ENCODE results near the gene ABLIM3.
"Not testable (repeated sequence)": the region's sequence is repeated elsewhere in the genome, so short reads cannot be mapped to it uniquely, and the experiment has no call there.

ABLIM3 gene

GRCh38 chr5:149257131-149257530 is 115.8 kb downstream of the ABLIM3 start:
- no peak for DNase-seq (ENCODE audit: low read depth in 2 of 2)

DNA sequence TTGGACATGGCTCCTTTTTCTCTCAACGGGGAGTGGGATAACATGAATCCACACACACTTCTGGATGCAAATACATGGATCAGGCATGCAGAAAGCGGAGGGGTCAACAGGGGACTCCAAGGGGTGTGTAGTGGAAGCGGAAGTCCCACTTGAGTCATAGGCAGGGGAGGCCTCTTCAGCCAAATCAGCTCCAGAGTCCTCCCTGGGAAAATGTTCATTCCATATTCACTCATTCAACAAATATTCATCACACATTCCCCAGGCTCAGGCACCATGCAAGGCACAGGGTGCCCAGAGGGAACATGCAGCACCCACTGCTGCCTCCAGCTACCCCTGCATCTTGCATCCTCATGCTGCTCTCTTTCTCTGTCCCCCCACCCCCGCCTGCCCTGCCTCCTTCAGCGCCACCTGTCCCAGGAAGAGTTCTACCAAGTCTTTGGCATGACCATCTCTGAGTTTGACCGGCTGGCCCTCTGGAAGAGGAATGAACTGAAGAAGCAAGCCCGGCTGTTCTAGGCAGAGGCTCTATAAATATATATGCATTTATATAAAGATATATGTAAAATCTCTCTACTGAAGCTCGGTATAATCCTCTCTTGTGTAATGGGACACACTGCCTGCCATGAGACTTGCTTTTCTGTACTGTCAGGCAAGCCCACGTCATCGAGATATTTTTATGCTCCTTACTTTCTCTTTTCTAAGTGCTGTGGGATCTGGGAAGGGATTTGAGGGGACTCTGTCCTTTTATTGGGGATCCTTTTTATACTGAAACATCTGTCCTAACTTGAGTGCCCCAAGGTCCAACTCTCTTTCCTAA is 116.8 kb downstream of the ABLIM3 start:
- no peak for DNase-seq (ENCODE audit: low read depth in 2 of 2)

DNA sequence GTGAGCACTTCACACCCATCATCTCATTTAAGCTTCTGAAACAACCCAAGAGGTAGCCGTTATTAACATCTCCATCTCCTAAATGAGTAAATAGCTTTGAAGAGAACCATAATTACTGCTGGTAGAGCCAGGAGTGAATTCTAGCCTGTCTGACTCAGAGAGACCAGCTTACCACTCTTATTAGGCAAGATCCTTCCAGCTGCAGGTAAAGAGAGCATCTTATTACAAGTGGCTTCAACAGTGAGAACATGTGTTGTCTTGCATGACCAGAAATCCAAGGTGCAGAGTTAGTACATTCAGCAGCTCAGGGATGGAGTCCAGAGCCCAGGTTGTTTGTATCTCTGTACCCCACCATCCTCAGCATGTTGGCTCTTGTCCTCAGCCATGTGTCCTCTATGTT is 119.5 kb downstream of the ABLIM3 start:
- DNase-seq (ENCODE audit: low read depth in 2 of 2) = no peak

- no peak for DNase-seq (ENCODE audit: low read depth in 2 of 2)
Observed at GRCh38 chr5:149261246-149261645, 120.0 kb downstream of the ABLIM3 start.

- no peak for DNase-seq (ENCODE audit: low read depth in 2 of 2)
Observed at GRCh38 chr5:149262315-149262714, 121.0 kb downstream of the ABLIM3 start.

- DNase-seq (ENCODE audit: low read depth in 2 of 2) = peak in 1 of 2 donors; percentile 19
Observed at GRCh38 chr5:149264439-149265067, 123.3 kb downstream of the ABLIM3 start.

GRCh38 chr5:149265068-149265465 is 123.8 kb downstream of the ABLIM3 start:
- no peak for DNase-seq (ENCODE audit: low read depth in 2 of 2)

GRCh38 chr5:149265597-149265996 is 124.3 kb downstream of the ABLIM3 start:
- no peak for DNase-seq (ENCODE audit: low read depth in 2 of 2)

- DNase-seq (ENCODE audit: low read depth in 2 of 2) = no peak
Observed at GRCh38 chr5:149267241-149267973, 126.1 kb downstream of the ABLIM3 start.

DNA sequence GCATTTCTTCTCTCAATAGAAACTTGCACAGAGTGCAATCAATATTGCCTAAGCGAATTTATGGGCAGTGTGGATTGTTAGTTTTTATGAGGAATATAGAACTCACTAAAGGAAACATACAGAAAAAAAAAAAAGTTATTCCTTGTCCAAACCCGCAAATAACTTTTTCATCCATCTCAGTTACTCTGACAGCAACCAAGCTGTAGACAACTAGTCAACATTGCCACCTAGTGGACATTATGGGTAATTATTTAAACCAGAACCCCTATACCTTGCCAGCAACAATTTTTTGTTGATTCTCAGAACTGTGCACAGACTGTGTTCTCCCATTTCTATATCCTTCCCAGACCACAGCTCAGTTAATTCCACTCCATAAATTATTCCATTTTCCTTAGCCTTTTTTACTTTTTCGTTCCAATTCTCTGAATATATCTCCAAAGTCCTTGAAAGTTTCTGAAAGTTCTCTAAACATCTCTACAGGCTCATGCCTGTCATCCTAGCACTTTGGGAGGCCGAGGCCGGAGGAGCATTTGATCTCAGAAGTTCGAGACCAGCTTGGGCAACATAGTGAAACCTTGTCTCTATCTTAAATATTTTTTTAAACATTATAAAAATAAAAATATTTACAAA is 127.8 kb downstream of the ABLIM3 start:
- no peak for DNase-seq (ENCODE audit: low read depth in 2 of 2)

- no peak for DNase-seq (ENCODE audit: low read depth in 2 of 2)
Observed at GRCh38 chr5:149271195-149271715, 130.0 kb downstream of the ABLIM3 start.

- no peak for DNase-seq (ENCODE audit: low read depth in 2 of 2)
Observed at GRCh38 chr5:149271716-149272563, 130.6 kb downstream of the ABLIM3 start, which contains the start of gene AFAP1L1. AFAP1L1 (plus strand) TSS chr5:149271859; CDS start chr5:149271969, 110 bp downstream.

DNA sequence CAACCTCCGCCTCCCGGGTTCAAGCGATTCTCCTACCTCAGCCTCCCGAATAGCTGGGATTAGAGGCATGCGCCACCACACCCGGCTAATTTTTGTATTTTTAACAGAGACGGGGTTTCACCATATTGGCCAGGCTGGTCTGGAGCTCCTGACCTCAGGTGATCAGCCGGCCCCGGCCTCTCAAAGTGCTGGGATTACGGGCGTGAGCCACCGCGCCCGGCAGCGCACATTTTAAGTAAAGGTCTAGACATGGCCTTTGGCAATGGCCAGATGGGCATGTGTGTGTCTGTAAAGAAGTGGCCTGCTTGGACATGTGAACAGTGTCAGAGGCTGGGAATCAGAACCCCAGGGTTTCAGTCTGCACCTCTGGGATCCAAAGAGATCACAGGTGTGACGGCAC is 131.5 kb downstream of the ABLIM3 start:
- DNase-seq (ENCODE audit: low read depth in 2 of 2) = not testable (repeated sequence)

DNA sequence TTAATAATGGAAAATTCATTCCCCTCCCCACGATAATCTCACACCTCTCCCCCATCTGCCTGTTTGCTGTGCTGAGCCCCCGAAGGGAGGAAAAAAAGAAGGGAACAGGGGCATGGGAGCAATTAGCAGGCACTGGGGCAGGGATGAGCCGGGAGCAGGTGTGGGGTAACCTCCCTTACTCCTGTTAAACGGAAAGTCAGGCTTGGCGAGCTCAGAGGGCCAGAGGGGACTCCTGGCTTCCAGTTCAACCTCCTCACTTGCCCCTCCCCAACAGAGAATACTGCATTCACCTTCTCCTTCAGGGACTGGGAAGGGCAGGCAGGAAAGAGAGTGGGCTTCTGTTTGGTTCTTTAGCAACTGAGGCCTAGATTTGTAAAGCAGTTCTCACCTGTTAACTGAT is 131.9 kb downstream of the ABLIM3 start:
- no peak for DNase-seq (ENCODE audit: low read depth in 2 of 2)

- no peak for DNase-seq (ENCODE audit: low read depth in 2 of 2)
Observed at GRCh38 chr5:149273950-149274349, 132.7 kb downstream of the ABLIM3 start.

GRCh38 chr5:149274939-149275338 is 133.6 kb downstream of the ABLIM3 start:
- DNase-seq (ENCODE audit: low read depth in 2 of 2) = no peak

DNA sequence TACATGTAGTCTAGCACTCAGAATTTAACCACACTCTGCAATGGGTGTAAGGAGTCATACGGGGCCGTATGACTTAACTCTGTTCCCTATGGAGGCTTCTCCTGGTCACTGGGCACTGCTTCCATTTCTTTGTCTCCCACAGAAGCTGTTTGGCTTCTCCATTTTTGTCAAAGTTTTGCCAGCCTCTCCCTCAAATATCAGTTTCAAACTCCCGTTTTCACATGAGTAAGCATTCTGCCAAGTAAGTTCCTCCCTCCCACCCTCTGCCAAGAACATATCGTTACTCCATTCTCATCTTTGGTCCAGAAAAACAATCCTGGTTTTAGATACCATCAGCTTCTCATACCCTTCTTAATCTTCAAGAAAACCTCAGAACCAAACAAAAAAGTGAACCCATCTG is 136.5 kb downstream of the ABLIM3 start:
- DNase-seq (ENCODE audit: low read depth in 2 of 2) = no peak

GRCh38 chr5:149278451-149279210 is 137.3 kb downstream of the ABLIM3 start:
- DNase-seq (ENCODE audit: low read depth in 2 of 2) = no peak

- no peak for DNase-seq (ENCODE audit: low read depth in 2 of 2)
Observed at GRCh38 chr5:149279661-149280060, 138.4 kb downstream of the ABLIM3 start.

DNA sequence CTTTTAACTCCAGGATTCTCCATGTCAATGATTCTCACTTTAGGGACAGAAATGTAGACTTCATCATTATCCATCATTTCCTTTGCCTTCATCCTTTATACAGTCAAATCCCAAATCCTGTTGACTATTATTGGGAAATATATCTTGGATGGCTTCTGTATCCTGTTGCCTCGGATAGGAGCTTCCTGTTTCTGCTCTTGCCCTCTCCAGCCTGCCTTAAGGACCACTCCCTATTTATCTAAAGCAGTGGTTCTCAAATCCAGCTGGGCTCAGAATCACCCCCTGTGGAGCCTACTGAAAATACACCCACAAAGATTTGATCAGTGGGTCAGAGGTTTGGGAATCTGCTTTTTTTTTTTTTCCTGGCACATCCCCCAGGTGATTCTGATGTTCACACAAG is 138.8 kb downstream of the ABLIM3 start:
- DNase-seq (ENCODE audit: low read depth in 2 of 2) = no peak

Measured in stimulated activated CD4-positive, alpha-beta T cell treated with anti-CD3 and anti-CD28 coated beads, Interleukin-15, amount 100 ng/mL, for 48 hours (primary cell).